Glutamatergic neuron (in vitro differentiated cells): Measurements from ENCODE around the gene CBX6. TPM values are rescaled to one million over a fixed set of nuclear protein-coding genes. Genes with fewer than 3 reads are reported as not detected.

Experiments
- DNase-seq: peaks from one replicate; pipeline ENCODE4 v3.0.0; 2022
- H3K27ac Mint-ChIP-seq: one replicate; pipeline ENCODE4 v1.8.0; 2020; ENCODE audit warnings: mild to moderate bottlenecking, mixed read lengths, inconsistent platforms; ENCODE audit not compliant: unreplicated experiment
- H3K27me3 Mint-ChIP-seq: one replicate; pipeline ENCODE4 v1.8.0; 2020; ENCODE audit warnings: mild to moderate bottlenecking, moderate library complexity, mixed read lengths, inconsistent platforms; ENCODE audit not compliant: unreplicated experiment
- H3K36me3 Mint-ChIP-seq: one replicate; pipeline ENCODE4 v1.8.0; 2020; ENCODE audit warnings: mild to moderate bottlenecking, mixed read lengths, inconsistent platforms; ENCODE audit not compliant: unreplicated experiment
- H3K4me1 Mint-ChIP-seq: one replicate; pipeline ENCODE4 v1.8.0; 2020; ENCODE audit warnings: mild to moderate bottlenecking, low read depth, mixed read lengths, inconsistent platforms; ENCODE audit not compliant: unreplicated experiment
- H3K4me3 Mint-ChIP-seq: one replicate; pipeline ENCODE4 v1.8.0; 2020; ENCODE audit warnings: mild to moderate bottlenecking, mixed read lengths, inconsistent platforms; ENCODE audit not compliant: unreplicated experiment
- H3K9me3 Mint-ChIP-seq: one replicate; pipeline ENCODE4 v1.8.0; 2020; ENCODE audit warnings: mild to moderate bottlenecking, moderate library complexity, mixed read lengths, inconsistent platforms; ENCODE audit not compliant: unreplicated experiment
- CTCF ChIP-seq: fragments of 200-600 bp; sonication (generic); IDR thresholded peaks from one replicate; pipeline ENCODE4 v1.5.0; 2021; ENCODE audit not compliant: partially characterized antibody, unreplicated experiment
- total RNA-seq: library from RNA; stranded (reverse); fragmentation: NEBNext Ultra II Directional; extraction: Animal tissue kit (Norgen Biotek cat#: 25700); gene quantifications from one replicate; pipeline ENCODE4 v1.2.1, GENCODE V29; 2021; ENCODE audit not compliant: unreplicated experiment

Gene CBX6
- total RNA-seq, 1 donor from 2014 or later, result 27.6 TPM

GRCh38 chr22:38823076-38823475, 48.9 kb downstream of the CBX6 start:
- TF ChIP-seq CTCF, result no peak
- peaks cover 5% of the 10 kb centered on the region for H3K9me3 Mint-ChIP-seq
- DNase-seq, result no peak
- H3K27ac Mint-ChIP-seq, result no peak overlapping the region
- H3K27me3 Mint-ChIP-seq, result peaks cover 8% of the 10 kb centered on the region
- peaks cover 5% of the 10 kb centered on the region for H3K4me1 Mint-ChIP-seq
- H3K4me3 Mint-ChIP-seq, result no peak overlapping the region
- H3K36me3 Mint-ChIP-seq, result no peaks in the 10 kb centered on the region

- H3K27ac Mint-ChIP-seq, result no peak overlapping the region
- no peak for DNase-seq
- no peak overlapping the region for H3K4me3 Mint-ChIP-seq
- TF ChIP-seq CTCF, result no peak
- H3K27me3 Mint-ChIP-seq, result peaks cover 10% of the 10 kb centered on the region
- H3K9me3 Mint-ChIP-seq, result peaks cover 7% of the 10 kb centered on the region
- H3K4me1 Mint-ChIP-seq, result peaks cover 5% of the 10 kb centered on the region
- peaks cover 5% of the 10 kb centered on the region for H3K36me3 Mint-ChIP-seq
Measured at GRCh38 chr22:38820020-38820419, 52.0 kb downstream of the CBX6 start.

- Mint-ChIP-seq H3K4me3 (no peak overlapping the region), H3K27me3 (peaks cover 10% of the 10 kb centered on the region)
Measured at GRCh38 chr22:38819387-38819940, 52.6 kb downstream of the CBX6 start.

GRCh38 chr22:38817196-38817595, 54.8 kb downstream of the CBX6 start:
- DNase-seq, result no peak
- H3K4me1 Mint-ChIP-seq, result peaks cover 12% of the 10 kb centered on the region
- H3K4me3 Mint-ChIP-seq, result no peak overlapping the region
- H3K36me3 Mint-ChIP-seq, result peaks cover 5% of the 10 kb centered on the region
- H3K9me3 Mint-ChIP-seq, result peaks cover 7% of the 10 kb centered on the region
- no peak overlapping the region for H3K27ac Mint-ChIP-seq
- TF ChIP-seq CTCF, result no peak
- peaks cover 8% of the 10 kb centered on the region for H3K27me3 Mint-ChIP-seq

More at GRCh38 chr22:38819387-38819940, 52.6 kb downstream of the CBX6 start:
- TF ChIP-seq CTCF, result no peak
- Mint-ChIP-seq H3K36me3 (peaks cover 5% of the 10 kb centered on the region), H3K9me3 (peaks cover 7% of the 10 kb centered on the region), H3K27ac (no peak overlapping the region), H3K4me1 (peaks cover 5% of the 10 kb centered on the region)
- DNase-seq, result no peak

- H3K27ac Mint-ChIP-seq, result no peak overlapping the region
- no peak overlapping the region for H3K4me3 Mint-ChIP-seq
- DNase-seq, result no peak
- peaks cover 12% of the 10 kb centered on the region for H3K4me1 Mint-ChIP-seq
- H3K27me3 Mint-ChIP-seq, result peaks cover 7% of the 10 kb centered on the region
- TF ChIP-seq CTCF, result no peak
- H3K36me3 Mint-ChIP-seq, result peaks cover 11% of the 10 kb centered on the region
- H3K9me3 Mint-ChIP-seq, result peaks cover 9% of the 10 kb centered on the region
Measured at GRCh38 chr22:38815842-38816241, 56.2 kb downstream of the CBX6 start.

Other genes with a start within 250 kb of the CBX6 start
- gene FAM227A, start 215.8 kb downstream of the CBX6 start, total RNA-seq, result 6.3 TPM
- 34.9 TPM for gene CBY1, start 215.6 kb downstream of the CBX6 start, total RNA-seq
- gene TOMM22, start 190.3 kb downstream of the CBX6 start, total RNA-seq, result 61.0 TPM
- 51.0 TPM for gene JOSD1, start 171.3 kb downstream of the CBX6 start, total RNA-seq
- 55.6 TPM for gene GTPBP1, start 166.3 kb downstream of the CBX6 start, total RNA-seq
- gene SUN2, start 116.2 kb downstream of the CBX6 start, total RNA-seq, result 174 TPM
- gene DNAL4, start 78.1 kb downstream of the CBX6 start, total RNA-seq, result 19.4 TPM
- 9.2 TPM for gene NPTXR, start 28.2 kb downstream of the CBX6 start, total RNA-seq
- not detected for gene APOBEC3A, start 85.4 kb upstream of the CBX6 start, total RNA-seq
- not detected for gene APOBEC3B, start 110.1 kb upstream of the CBX6 start, total RNA-seq
- 0.71 TPM for gene APOBEC3C, start 142.0 kb upstream of the CBX6 start, total RNA-seq
- gene APOBEC3D, start 148.9 kb upstream of the CBX6 start, total RNA-seq, result 0.64 TPM
- 2.8 TPM for gene APOBEC3F, start 168.6 kb upstream of the CBX6 start, total RNA-seq
- gene APOBEC3G, start 205.1 kb upstream of the CBX6 start, total RNA-seq, result 1.0 TPM
- not detected for gene APOBEC3H, start 225.0 kb upstream of the CBX6 start, total RNA-seq